HG03575 (cell line): ENCODE results near the gene DERL3.

Source experiments
- ATAC-seq: cut with Tn5 transposase; IDR thresholded peaks from one replicate; pipeline ENCODE4 v1.9.1; 2021; ENCODE audit not compliant: unreplicated experiment, insufficient number of reproducible peaks, low FRiP score; ENCODE audit errors: extremely low read depth

The DERL3 gene

DNA sequence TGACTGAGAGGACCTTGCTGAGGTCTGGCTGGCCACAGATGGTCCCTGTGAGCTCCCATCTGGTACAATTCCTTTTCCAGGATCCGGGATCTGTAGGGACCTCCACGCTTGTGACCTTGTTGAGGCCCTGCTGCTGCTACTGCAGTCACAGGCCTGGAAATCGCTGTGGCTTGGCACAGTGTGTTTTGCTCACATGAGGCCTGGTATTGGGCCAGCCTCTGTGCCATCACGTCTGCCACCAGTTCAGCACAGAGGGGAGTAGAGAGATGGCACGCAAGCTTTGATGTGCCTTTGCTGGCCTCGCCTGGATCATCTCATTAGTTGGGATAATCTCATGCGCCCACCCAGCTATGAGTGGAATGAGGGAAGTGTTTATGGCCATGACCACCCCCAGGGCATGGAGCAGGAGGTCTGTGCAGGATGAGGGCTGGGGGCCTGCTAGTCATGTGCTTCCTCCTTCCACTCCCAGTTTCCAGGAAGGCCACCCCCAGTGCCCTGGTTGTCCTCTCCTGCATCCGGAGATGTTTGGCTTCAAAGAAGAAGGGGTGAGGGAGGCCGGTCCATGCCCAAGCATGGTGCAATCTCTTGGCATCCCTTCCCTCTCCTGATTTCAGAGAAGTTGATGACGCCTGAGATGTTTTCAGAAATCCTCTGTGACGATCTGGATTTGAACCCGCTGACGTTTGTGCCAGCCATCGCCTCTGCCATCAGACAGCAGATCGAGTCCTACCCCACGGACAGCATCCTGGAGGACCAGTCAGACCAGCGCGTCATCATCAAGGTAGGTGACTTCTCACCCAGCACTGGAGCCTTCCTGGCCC, 22.4 kb downstream of the DERL3 start:
- no peak for ATAC-seq

DNA sequence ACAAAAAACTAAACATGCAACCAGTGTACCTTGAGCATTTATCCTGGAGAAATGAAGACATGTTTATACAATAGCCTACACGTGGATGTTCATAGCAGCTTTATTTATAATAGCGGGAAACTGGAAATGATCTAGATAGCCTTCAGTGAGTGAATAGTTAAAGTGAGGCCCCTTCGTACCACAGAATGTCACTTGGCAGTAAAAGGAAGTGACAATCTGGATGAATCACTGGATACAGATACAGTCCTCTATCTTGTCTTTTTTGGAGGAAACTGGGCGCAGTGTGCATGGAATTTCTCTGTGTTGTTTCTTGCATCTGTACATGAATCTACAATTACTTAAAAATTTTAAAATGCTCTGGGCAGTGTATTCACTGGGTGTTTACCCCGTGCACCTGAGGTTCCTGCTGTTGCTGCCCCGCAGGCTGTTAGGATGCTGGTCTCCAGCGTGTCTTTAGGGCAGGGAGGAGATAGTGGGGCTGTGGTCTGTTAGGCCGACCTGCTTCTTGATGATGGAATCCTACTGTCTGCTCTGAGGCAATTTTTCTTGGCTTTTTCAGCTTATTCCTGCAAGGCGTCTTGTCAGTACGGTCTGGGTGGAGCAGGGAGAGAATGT, 23.2 kb downstream of the DERL3 start:
- ATAC-seq, result no peak

DNA sequence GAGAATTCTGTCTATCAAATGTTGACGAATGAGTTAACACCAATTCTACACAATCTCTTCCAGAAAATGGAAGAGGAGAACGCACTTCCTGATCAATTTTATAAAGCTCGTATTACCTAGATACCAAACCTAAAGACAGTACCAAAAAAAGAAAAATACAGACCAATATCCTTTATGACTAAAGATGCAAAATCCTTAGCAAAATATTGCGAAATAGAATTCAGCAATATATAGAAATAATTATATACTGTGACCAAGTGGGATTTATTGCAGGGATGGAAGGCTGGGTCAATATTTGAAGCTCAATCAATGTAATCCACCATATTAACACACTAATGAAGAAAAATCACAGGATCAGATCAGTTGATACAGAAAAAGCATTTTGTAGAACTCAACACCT, 26.4 kb downstream of the DERL3 start:
- no peak for ATAC-seq

DNA sequence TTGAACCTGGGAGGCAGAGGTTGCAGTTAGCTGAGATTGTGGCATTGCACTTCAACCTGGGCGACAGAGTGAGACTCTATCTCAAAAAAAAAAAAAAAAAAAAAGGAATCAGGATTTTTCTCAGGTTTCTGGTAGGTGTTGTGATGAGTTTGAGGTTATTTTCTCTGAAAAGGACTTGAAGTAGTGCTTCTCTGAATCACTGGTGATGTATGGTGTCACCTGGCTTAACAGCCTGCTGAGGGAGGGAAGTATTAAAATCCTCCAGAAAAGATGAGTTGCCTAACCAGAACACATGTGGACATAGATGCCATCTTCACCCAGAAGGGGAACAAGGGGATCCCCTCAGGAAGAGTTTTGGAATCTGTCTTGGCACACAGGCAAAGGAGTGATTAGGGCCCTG, 32.0 kb downstream of the DERL3 start:
- ATAC-seq, result no peak

DNA sequence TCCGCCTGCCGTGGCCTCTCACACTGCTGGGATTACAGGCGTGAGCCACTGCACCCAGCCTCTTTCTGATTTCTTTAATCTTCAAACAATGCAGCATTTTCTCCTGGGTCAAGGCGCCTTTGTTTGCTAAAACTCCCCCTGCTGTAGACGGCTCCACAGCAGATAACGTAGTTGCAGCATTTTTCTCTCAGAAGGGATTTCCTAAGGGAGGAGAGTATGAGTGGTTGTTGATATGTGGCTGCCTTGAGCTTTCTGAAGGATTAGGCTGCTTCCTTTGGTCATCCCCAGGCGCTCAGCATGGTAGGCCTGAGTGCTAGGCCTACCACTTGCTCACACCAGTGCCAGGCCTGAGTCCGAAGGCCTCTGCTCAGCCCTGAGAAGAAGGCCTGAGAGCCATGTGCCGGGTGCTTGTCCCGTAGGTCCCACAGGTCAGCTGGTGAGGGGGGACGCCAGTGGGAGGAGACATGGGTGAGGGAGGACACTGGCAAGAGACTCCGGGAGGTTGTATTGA, 34.0 kb downstream of the DERL3 start:
- ATAC-seq, result no peak

DNA sequence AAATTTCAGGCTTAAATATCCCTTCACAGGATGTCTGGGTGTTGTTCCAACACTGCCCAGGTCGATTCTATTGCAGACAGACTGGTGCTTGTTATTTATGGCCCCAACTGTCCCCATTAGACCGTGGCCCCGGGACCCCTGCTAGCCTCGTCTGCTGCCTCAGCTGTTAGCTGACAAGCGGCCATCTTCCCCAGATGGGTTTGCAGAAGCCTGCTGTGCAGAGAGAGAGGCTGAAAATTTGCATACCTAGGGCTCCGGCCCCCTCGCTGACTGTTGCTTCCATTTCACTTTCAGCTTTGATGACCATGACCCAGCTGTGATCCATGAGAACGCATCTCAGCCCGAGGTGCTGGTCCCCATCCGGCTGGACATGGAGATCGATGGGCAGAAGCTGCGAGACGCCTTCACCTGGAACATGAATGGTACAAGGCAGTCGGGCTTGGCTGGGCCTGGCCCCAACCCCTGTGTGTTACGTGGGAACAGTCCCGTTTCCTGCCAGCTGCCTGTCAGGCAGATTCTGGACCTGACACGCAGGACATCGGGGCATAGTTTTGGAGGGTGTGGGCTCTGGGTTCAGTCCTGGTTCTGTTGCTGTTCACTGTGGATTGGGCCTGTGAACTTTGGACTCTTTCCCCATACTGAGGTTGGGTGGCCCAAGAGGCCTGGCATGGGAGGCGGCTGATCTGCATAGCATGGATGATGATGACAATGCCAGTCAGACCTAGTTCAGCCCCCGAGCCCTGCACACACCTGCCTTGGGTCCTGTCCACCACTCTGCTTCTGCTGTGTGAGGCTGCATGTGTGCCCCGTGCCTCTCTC, 35.6 kb downstream of the DERL3 start:
- no peak for ATAC-seq

DNA sequence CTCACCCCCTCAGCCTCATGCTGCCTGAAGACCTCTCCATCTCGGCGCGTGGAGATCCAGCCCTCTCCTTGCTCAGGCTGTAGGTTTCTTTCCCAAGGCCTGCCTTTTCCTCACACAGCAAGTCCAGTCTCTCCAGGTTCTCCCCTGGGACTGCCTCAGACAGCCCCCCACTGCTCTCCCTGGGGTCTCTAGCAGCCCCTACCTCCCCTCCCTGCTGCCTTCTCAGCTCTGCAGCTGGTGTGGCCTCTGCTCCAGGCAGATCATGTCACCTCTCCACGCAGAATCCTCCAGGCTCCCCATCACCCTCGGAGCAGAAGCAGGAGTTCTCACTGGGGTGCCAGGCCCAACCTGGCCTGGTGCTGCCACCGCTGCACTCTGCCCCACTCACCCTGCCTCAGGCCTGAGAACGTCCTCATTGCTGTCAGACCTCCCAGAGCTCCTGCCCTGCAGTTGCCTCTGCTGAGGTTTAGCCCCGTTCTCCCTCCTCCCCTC, 36.9 kb downstream of the DERL3 start:
- ATAC-seq, result no peak

DNA sequence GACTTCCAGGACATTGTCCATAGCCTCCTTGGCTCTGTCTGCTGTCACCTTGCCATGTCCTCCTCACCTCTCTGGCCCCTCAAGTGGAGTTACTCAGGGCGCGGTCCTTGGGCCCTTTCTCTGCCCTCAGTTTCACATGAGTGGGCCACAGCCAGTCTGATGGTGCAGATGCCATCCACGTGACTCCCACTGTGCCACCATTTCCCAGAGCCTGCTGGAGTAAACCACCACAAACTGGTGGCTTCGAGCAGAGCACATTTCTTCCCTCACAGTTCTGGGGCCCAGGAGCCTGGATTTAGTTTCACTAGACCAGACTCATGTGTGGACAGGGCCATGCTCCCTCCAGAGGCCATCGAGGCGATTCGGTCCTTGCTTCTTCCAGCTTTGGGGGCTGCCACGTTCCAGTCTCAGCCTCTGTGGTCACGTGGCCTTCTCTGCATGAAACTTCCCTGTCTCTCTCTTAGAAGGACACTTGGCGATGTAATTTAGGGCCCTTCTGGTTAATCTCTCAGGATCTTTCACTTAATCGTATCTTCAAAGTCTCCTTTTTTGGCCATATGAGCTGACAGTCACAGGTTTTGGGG, 37.5 kb downstream of the DERL3 start:
- no peak for ATAC-seq

DNA sequence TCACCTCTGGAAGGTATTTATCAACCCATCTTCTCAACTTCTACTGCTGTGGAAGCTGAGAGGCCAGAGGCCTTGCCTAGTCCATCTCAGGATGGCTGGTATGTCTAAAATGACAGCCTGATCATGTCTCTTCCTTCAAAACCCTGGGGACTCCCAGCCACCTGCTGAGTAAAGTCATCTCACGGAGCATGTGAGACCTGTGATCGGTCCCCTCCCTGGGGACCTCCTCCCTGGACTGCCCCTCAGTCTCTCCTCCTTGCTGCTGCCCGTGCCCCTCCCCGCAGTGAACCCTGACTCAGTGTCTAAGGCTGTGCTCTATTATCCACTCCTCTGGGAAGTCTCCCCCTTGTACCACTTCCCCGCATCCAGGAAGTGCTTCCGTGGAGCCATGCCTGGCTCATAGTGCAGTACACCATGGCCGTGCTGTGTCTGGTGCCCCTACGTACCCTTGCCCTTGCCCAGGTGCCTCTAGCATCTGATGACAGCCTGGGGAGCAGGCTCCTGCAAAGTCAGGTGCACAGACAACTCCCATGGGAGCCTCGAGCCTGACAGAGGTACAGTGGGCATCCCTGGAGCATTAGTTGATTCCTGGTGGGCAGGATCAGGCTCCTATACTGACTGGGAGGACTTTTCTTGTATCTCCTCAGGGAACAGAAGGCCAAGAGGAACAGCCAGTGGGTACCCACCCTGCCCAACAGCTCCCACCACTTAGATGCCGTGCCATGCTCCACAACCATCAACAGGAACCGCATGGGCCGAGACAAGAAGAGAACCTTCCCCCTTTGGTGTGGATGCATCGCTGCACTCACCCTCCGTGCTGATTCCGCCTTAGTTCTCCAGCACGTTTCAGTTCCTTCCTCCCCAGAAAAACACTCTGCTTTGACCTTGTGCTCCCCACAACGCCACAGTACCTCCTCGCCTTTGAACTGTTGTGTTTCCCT, 38.2 kb downstream of the DERL3 start:
- ATAC-seq, result no peak

DNA sequence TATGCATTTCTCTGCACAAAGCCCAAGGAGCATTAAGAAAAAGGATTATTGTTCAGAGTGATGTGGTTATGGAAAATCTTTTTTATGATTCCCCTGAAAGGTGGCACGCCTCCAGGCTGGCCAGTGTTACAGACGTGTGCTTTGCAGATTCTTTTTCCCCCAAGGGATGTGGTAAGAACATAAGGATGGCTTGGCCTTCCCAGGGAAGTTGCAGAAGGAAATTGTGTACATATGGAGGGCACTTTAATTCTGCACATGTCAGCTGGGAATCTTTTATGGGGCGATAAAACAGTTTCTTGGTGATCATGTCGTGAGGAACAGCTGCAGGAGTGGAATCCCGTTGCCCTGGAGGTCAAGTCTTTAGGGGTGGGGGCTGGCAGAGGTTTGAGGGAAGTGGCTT, 42.3 kb downstream of the DERL3 start:
- no peak for ATAC-seq

DNA sequence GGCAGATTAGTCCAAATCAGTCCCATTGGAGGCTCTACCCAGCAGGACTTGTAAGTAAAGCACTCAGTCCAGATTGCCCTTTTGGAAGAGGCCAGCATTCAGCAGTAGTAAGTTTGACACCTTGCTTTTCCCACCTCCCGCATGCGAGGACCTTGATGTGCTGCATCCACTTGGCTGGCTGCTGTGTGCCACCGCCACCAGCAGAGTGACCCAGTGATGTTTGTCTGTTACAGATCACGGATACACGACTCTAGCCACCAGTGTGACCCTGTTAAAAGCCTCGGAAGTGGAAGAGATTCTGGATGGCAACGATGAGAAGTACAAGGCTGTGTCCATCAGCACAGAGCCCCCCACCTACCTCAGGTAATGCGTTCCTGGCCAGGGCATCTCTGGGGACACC, 45.5 kb downstream of the DERL3 start:
- ATAC-seq, result no peak

DNA sequence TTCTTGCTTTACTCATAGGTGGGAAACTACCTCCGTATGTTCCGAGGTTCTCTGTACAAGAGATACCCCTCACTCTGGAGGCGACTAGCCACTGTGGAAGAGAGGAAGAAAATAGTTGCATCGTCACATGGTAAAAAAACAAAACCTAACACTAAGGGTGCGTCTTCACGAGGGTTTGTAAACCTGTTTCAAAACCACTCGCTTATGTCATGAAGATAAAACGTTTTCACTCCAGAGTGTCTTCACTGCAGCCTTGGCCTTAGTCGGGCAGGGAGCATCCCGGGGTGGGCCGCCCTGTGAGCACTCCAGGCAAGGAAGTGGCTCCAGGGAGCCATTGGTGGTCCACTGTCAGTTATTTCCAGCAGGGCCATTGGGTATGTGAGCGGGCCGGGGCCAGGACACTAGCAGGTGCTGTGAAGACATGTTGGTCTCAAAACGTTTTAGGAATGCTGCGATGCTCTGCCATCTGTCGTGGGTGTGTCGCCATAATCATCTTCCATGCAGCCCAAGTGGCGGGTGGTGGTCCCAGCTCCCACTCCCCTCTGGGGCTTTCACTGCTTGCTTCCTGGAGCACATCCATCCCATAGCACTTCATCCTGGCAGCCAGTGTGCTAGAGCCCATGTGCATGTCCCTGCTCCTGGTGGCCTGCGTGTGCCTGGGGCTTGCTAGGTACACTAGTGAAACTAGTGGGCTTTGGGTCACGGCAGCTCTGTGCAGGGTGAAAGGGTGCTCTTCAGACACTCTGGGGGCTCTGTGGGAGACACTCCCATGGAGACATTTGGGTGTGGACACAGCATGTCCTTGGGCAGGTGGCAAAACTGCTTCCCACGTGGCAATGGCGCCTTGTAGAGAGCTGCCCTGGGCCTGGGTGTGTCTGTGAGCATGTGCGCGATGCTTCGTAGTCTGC, 46.8 kb downstream of the DERL3 start:
- no peak for ATAC-seq

DNA sequence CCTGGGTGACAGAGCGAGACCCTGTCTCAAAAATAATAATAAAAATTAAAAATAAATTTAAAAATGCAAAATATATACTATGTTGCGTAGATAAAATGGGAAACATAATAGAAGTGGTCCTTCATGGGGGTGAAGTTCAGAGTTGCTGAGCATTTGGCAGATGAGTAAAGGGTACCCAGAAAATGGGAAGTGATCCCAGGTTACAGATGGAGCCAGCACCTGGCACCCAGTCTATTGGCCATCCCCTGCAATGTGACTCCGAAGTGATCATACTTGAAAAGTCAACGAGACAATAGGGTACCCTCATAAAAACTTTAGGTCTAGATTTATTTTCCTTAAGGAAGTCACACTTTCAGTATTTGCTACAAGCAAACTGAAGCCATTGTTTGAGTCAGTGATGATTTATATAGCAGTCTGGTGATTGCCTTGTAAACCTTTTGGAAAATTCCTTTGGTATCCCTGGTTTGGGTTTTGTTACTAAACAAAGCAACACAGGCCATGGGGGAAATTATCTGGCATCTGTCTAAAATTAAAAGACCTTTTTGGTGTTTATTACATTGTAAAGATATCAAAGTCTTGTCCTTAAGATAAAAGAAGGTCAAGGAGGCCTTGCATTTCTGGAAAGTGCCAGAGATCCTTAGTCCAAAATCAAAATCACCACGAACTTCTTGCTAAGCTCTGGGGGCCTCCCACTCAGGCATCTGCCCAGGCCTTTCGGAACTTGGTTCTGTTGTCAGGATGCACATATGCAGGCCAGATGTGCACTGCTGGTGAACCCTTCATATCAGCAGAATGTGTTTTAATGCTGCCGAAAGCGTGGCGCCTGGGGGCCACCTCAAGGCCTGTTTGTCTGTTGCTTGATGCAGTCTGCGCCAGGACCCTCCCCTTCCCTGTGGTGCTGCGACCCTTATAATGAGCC, 47.7 kb downstream of the DERL3 start:
- no peak for ATAC-seq

DNA sequence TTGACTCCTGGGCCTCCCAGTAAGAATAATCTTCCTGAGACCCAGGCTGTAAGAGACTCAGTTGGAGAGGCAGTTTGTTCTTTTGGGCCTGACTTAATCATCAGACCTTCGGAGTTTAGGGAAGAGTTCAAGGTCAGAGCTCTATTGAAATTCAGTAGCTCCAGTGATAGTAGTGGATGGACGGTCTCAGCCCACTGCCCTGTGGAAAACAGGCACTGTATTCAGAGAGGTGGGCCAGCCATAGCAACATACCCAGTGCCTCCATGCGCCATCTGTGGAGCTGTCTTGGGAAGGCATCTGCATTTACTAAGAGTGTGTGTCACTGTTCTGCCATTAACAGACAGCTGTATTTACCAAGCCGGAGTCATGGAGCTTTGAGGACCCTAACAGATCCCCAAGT, 49.2 kb downstream of the DERL3 start:
- no peak for ATAC-seq

DNA sequence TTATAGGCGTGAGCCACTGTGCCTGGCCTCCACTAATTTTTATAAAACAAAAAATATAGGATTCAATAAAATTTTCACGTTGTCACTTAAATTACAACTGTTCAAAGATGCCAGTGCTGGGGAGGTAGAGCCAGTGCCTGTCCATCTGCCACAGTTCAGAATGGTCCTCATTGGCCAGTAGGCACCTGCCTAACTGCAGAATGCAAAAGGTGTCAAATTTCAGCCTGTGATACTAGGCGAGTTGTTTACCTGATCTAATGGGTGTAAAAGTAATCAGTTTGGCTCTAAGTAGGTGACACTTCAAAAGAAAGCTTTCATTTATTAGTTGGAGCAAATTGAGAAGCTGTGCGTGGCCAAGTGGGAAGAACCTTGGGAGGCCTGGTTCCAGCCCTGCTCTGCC, 49.7 kb downstream of the DERL3 start:
- no peak for ATAC-seq

DNA sequence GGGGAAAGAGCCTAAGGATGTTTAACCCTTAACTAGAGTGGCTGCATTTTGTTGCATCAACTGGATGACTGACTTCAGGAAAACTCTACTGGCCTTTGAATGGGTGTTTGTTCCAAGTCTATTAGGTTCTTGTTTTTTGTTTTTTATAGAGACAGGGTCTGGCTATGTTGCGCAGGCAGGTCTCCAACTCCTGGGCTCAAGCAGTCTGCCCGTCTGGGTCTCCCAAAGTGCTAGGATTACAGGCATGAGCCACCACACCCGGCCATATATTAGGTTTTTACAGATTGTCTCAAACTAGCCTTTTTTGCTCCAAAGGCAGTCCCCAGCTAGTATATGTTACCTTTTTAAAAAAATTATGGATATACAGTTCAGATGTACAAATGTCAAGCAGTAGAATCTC, 50.9 kb downstream of the DERL3 start:
- ATAC-seq, result no peak

DNA sequence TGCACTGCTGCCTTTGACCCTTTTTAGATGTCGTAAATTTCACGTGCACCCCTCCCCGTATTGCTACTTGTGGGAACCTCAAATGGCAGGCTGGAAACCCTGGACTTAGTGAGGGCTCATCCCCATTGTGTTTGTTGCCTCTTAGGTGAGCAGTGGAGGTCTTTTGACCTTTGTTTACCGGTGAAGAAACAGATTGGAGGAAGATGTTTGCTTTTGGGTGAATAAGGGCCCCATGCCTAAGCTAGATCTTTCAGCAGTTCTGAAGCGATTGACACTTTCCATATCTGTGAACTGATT, 51.3 kb downstream of the DERL3 start:
- ATAC-seq, result no peak
